HL-60 (cell line): ENCODE data around the gene VAMP5.
"Not testable (repeated sequence)": the region's sequence is repeated elsewhere in the genome, so short reads cannot be mapped to it uniquely, and the experiment has no call there.

Experiments used
- DNase-seq, 2 experiments: peaks; one replicate each; pipeline ENCODE4 v3.0.0-alpha.2; 2010 to 2020; ENCODE audit warnings: low read depth in 1 of 2, low spot score in 1 of 2
- H3K27ac ChIP-seq: fragments of 250-450 bp; sonication (Bioruptor Pico); replicated peaks from 2 replicates; pipeline ENCODE4 v1.5.1; 2020; ENCODE audit warnings: mild to moderate bottlenecking, moderate library complexity
- H3K27me3 ChIP-seq: fragments of 250-450 bp; sonication (Bioruptor Pico); 2 replicates; pipeline ENCODE4 v1.5.1; 2021; ENCODE audit warnings: mild to moderate bottlenecking, moderate library complexity; ENCODE audit not compliant: insufficient read depth, poor library complexity, severe bottlenecking
- H3K4me3 ChIP-seq: replicated peaks from 2 replicates; pipeline ENCODE4 v1.5.1; 2011; ENCODE audit warnings: mild to moderate bottlenecking, control low read depth, low read length; ENCODE audit not compliant: insufficient read depth
- GABPA ChIP-seq: IDR thresholded peaks from 2 replicates; pipeline ENCODE4 v1.6.1; 2012; ENCODE audit warnings: low read depth
- POLR2AphosphoS5 ChIP-seq: IDR thresholded peaks from 2 replicates; pipeline ENCODE4 v1.6.1; 2012; ENCODE audit warnings: low read depth
- SPI1 ChIP-seq: IDR thresholded peaks from 2 replicates; pipeline ENCODE4 v1.6.1; 2012; ENCODE audit warnings: low read depth, mild to moderate bottlenecking, borderline replicate concordance
- TF ChIP-seq, protein P1 (sequence below): IDR thresholded peaks from 2 replicates; pipeline ENCODE4 v1.6.1; 2012; ENCODE audit warnings: low read depth; ENCODE audit not compliant: insufficient replicate concordance
- TF ChIP-seq, protein P2 (sequence below): IDR thresholded peaks from one replicate; pipeline ENCODE4 v1.5.1; 2011; ENCODE audit warnings: low read length, control low read depth, inconsistent platforms; ENCODE audit not compliant: insufficient read depth

Gene VAMP5

DNA sequence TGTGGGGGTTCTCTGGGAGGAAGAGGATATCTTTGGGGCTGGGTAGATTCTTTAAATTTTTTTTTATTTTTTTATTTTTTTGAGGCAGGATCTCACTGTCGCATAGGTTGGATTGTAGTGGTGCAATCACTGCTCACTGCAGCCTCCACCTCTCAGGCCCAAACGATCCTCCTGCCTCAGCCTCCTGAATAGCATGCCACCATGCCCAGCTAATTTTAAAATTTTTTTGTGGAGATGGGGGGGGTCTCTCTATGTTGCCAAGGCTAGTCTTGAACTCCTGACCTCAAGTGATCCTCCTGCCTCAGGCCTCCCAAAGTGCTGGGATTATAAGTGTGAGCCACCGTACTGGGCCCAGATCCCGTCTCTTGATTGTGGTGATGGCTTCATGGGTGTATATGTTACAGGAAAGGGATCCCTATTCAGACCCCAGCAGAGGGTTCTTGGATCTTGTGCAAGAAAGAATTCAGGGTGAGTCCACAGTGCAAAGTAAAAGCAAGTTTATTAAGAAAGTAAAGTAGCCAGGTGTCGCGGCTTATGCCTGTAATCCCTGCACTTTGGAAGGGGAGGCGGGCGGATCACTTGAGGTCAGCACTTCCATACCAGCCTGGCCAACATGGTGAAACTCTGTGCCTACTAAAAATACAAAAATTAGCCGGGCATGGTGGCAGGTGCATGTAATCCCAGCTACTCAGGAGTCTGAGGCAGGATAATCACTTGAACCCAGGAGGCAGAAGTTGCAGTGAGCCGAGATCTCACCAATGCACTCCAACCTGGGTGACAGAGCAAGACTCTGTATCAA is 29.7 kb downstream of the VAMP5 start:
- no peak for DNase-seq
- no peak overlapping the region for H3K4me3 ChIP-seq
- no peak overlapping the region for H3K27ac ChIP-seq
- no peaks in the 10 kb centered on the region for H3K27me3 ChIP-seq
- no peak for TF ChIP-seq GABPA
- TF ChIP-seq, protein P1, sequence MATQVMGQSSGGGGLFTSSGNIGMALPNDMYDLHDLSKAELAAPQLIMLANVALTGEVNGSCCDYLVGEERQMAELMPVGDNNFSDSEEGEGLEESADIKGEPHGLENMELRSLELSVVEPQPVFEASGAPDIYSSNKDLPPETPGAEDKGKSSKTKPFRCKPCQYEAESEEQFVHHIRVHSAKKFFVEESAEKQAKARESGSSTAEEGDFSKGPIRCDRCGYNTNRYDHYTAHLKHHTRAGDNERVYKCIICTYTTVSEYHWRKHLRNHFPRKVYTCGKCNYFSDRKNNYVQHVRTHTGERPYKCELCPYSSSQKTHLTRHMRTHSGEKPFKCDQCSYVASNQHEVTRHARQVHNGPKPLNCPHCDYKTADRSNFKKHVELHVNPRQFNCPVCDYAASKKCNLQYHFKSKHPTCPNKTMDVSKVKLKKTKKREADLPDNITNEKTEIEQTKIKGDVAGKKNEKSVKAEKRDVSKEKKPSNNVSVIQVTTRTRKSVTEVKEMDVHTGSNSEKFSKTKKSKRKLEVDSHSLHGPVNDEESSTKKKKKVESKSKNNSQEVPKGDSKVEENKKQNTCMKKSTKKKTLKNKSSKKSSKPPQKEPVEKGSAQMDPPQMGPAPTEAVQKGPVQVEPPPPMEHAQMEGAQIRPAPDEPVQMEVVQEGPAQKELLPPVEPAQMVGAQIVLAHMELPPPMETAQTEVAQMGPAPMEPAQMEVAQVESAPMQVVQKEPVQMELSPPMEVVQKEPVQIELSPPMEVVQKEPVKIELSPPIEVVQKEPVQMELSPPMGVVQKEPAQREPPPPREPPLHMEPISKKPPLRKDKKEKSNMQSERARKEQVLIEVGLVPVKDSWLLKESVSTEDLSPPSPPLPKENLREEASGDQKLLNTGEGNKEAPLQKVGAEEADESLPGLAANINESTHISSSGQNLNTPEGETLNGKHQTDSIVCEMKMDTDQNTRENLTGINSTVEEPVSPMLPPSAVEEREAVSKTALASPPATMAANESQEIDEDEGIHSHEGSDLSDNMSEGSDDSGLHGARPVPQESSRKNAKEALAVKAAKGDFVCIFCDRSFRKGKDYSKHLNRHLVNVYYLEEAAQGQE = no peak
- TF ChIP-seq SPI1 = no peak
- TF ChIP-seq POLR2AphosphoS5 = no peak
- TF ChIP-seq, protein P2, sequence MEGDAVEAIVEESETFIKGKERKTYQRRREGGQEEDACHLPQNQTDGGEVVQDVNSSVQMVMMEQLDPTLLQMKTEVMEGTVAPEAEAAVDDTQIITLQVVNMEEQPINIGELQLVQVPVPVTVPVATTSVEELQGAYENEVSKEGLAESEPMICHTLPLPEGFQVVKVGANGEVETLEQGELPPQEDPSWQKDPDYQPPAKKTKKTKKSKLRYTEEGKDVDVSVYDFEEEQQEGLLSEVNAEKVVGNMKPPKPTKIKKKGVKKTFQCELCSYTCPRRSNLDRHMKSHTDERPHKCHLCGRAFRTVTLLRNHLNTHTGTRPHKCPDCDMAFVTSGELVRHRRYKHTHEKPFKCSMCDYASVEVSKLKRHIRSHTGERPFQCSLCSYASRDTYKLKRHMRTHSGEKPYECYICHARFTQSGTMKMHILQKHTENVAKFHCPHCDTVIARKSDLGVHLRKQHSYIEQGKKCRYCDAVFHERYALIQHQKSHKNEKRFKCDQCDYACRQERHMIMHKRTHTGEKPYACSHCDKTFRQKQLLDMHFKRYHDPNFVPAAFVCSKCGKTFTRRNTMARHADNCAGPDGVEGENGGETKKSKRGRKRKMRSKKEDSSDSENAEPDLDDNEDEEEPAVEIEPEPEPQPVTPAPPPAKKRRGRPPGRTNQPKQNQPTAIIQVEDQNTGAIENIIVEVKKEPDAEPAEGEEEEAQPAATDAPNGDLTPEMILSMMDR = no peak

DNA sequence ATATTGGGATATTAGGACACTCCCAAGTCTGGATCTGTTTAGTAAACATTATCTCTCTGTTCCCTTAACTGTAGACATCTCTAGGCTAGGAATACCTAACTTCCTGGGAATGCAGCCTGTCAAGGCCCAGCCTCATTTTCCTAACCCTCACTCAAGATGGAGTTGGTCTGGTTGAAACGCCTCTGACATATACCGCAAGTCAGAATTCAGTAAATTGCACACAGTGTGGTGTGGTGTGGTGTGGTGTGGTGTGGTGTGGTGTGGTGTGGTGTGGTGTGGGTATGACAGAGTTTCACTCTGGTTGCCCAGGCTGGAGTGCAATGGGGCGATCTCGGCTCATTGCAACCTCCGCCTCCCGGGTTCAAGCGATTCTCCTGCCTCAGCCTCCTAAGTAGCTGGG is 30.5 kb downstream of the VAMP5 start:
- not testable (repeated sequence) for H3K27me3 ChIP-seq, DNase-seq, H3K4me3 ChIP-seq, H3K27ac ChIP-seq

DNA sequence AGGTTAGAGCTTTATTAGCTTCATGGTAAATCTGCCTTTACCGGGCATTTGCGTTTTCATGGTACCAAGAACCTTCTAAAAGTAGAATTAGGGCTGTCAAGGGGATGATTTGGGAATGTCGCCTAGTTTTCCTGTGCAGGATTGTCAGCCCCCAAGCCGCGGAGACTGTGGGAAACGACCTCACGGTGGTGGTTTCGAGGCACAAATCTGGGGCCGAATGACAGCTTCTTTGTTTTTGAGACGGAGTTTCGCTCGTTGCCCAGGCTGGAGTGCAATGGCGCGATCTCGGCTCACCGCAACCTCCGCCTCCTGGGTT is 31.1 kb downstream of the VAMP5 start:
- DNase-seq = no peak
- TF ChIP-seq GABPA (no peak), POLR2AphosphoS5 (no peak), SPI1 (no peak)
- TF ChIP-seq, protein P1 = no peak
- TF ChIP-seq, protein P2 = no peak
- Histone ChIP-seq H3K27me3 (no peaks in the 10 kb centered on the region), H3K4me3 (no peak overlapping the region), H3K27ac (peak overlapping the region; percentile 93)

DNA sequence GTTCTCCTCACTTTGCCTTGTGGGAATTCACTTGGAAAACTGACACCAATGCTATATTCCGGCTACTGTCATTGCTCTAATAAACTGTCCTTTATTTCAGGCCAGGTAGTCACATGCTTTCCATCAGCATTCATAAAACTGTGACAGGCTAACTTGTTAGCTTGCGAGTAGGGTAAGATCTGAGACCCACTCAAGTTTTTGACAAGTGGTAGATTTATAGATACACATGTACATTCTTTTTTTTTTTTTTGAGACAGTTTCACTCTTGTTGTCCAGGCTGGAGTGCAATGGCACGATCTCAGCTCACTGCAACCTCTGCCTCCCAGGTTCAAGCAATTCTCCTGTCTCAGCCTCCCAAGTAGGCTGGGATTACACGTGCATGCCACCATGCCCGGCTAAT is 33.5 kb downstream of the VAMP5 start:
- not testable (repeated sequence) for H3K27me3 ChIP-seq, H3K4me3 ChIP-seq, H3K27ac ChIP-seq, DNase-seq

DNA sequence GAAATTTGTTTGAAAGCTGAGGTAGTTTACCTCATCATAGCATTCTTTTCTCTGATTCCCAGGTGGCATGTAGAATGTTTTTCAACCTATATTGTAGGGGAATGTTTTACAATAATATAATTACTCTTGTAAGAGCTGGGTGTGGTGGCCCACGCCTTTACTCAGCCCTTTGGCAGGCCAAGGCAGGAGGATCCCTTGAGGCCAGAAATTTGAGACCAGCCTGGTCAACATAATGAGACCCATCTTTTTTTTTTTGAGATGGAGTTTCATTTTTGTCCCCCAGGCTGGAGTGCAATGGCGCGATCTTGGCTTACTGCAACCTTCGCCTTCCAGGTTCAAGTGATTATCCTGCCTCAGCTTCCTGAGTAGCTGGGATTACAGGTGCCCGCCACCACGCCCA is 35.4 kb downstream of the VAMP5 start:
- TF ChIP-seq, protein P2 = no peak
- TF ChIP-seq POLR2AphosphoS5 = no peak
- Histone ChIP-seq H3K4me3 (no peak overlapping the region), H3K27ac (no peak overlapping the region), H3K27me3 (no peaks in the 10 kb centered on the region)
- DNase-seq = no peak
